GM12878 (cell line): Measurements from ENCODE around the gene SH2D3A. TPM values are rescaled to one million over a fixed set of nuclear protein-coding genes. Genes with fewer than 3 reads are reported as not detected.
A peak's percentile ranks its signal among the peaks of the same experiment; 100 is the strongest.

Experiments used
- ATAC-seq: fragments of 200-7000 bp; cut with Tn5 transposase; 3 replicates; pipeline ENCODE4 v1.9.1; 2020; ENCODE audit warnings: mild to moderate bottlenecking, moderate library complexity
- BruUV-seq: library from RNA; stranded (reverse); fragments of 400-500 nt; replicated peaks from 2 replicates; lab custom pipeline; 2021; lab: Mats Ljungman, UMichigan
- CTCF ChIA-PET: fragments of 300-600 bp; sonication (Branson Sonifier 250); formaldehyde crosslinking; extraction: SDS; loops from one replicate; lab custom pipeline; 2021; ENCODE audit warnings: inconsistent platforms; lab: Yijun Ruan, JAX
- POLR2A ChIA-PET: fragments of 350-600 bp; formaldehyde crosslinking; extraction: SDS; loops from one replicate; lab custom pipeline; 2021; ENCODE audit warnings: inconsistent platforms; lab: Charles Lee
- RAD21 ChIA-PET: fragments of 300-600 bp; sonication (Branson Sonifier 250); formaldehyde crosslinking; loops from one replicate; lab custom pipeline; 2023; ENCODE audit warnings: antibody characterized with exemption; ENCODE audit not compliant: unreplicated experiment; lab: Charles Lee
- SMC1A ChIA-PET: fragments of 300-600 bp; sonication (Branson Sonifier 250); formaldehyde crosslinking; loops from one replicate; lab custom pipeline; 2023; ENCODE audit not compliant: unreplicated experiment, uncharacterized antibody; lab: Charles Lee
- DNase-seq: peaks from one replicate; pipeline ENCODE4 v3.0.0-alpha.2; 2011; ENCODE audit warnings: low read depth, low spot score
- FAIRE-seq: peaks from 3 replicates; lab custom pipeline; 2011; peaks lifted over from hg19 to GRCh38; lab: Jason Lieb, UNC
- H2AFZ ChIP-seq: 2 replicates; pipeline ENCODE4 v1.6.0; 2011; ENCODE audit warnings: low read depth, low read length, control low read depth; ENCODE audit not compliant: control insufficient read depth
- H3K27ac ChIP-seq: 2 replicates; pipeline ENCODE4 v1.5.1; 2011; ENCODE audit warnings: control low read depth; ENCODE audit not compliant: control insufficient read depth, insufficient read depth
- H3K27me3 ChIP-seq, 2 experiments: replicated peaks in 1 of 2; 2 replicates each; pipeline versions ENCODE4 v1.6.0 to v1.6.1; 2011; ENCODE audit warnings: low read length in 1 of 2; ENCODE audit not compliant: control insufficient read depth in 2 of 2, insufficient read depth in 2 of 2
- H3K36me3 ChIP-seq, 2 experiments: 2 replicates each; pipeline ENCODE4 v1.5.1; 2011; ENCODE audit warnings: low read length in 1 of 2; ENCODE audit not compliant: control insufficient read depth in 2 of 2, insufficient read depth in 2 of 2
- H3K4me1 ChIP-seq: 2 replicates; pipeline ENCODE4 v1.6.1; 2011; ENCODE audit warnings: mild to moderate bottlenecking, low read length, moderate library complexity, mixed read lengths; ENCODE audit not compliant: control insufficient read depth, insufficient read depth
- H3K4me2 ChIP-seq: 2 replicates; pipeline ENCODE4 v1.6.0; 2011; ENCODE audit warnings: control low read depth; ENCODE audit not compliant: control insufficient read depth, insufficient read depth
- H3K4me3 ChIP-seq: fragments of 200-600 bp; sonication (generic); 2 replicates; pipeline ENCODE4 v1.5.1; 2016
- H3K79me2 ChIP-seq: 2 replicates; pipeline ENCODE4 v1.6.0; 2011; ENCODE audit warnings: low read length; ENCODE audit not compliant: control insufficient read depth, insufficient read depth
- H3K9ac ChIP-seq: 2 replicates; pipeline ENCODE4 v1.8.0; 2011; ENCODE audit warnings: low read length, control low read depth, mixed read lengths; ENCODE audit not compliant: control insufficient read depth, insufficient read depth
- H3K9me3 ChIP-seq: replicated peaks from 3 replicates; pipeline ENCODE4 v1.5.1; 2011; ENCODE audit warnings: mild to moderate bottlenecking, low read length; ENCODE audit not compliant: control insufficient read depth, insufficient read depth
- H4K20me1 ChIP-seq: 2 replicates; pipeline ENCODE4 v1.6.0; 2011; ENCODE audit not compliant: control insufficient read depth, insufficient read depth
- BRCA1 ChIP-seq: IDR thresholded peaks from 2 replicates; pipeline ENCODE4 v1.6.1; 2011; ENCODE audit warnings: low read depth, low read length, improper control_type of control experiment
- CBX3 ChIP-seq: fragments of 200-600 bp; sonication (generic); IDR thresholded peaks from 2 replicates; pipeline ENCODE4 v1.6.1; 2016; ENCODE audit warnings: low read depth, borderline replicate concordance
- CBX5 ChIP-seq: sonication (generic); IDR thresholded peaks from 2 replicates; pipeline ENCODE4 v1.6.1; 2016; ENCODE audit warnings: low read depth, moderate library complexity, mild to moderate bottlenecking, inconsistent platforms
- CREM ChIP-seq: IDR thresholded peaks from 2 replicates; pipeline ENCODE4 v1.6.1; 2014; ENCODE audit warnings: antibody characterized with exemption, low read depth
- ESRRA ChIP-seq: IDR thresholded peaks from 2 replicates; pipeline ENCODE4 v1.6.1; 2012; ENCODE audit warnings: mild to moderate bottlenecking, low read length, improper control_type of control experiment
- HDAC6 ChIP-seq: fragments of 200-600 bp; sonication (generic); IDR thresholded peaks from one replicate; pipeline ENCODE4 v1.8.0; 2017; ENCODE audit warnings: antibody characterized with exemption; ENCODE audit not compliant: unreplicated experiment
- HSF1 ChIP-seq: fragments of 150-350 bp; IDR thresholded peaks from 2 replicates; pipeline ENCODE4 v1.6.1; 2014; ENCODE audit warnings: mild to moderate bottlenecking, low read depth, low read length
- IKZF1 ChIP-seq: fragments of 450-650 bp; conservative IDR thresholded peaks from 2 replicates; pipeline ENCODE4 v1.6.1; 2017; ENCODE audit warnings: antibody characterized with exemption, mild to moderate bottlenecking
- POLR2A ChIP-seq: IDR thresholded peaks from 2 replicates; pipeline ENCODE4 v1.6.1; 2011; ENCODE audit warnings: low read depth, mild to moderate bottlenecking, low read length
- POU2F2 ChIP-seq: IDR thresholded peaks from 3 replicates; pipeline ENCODE4 v1.6.1; 2011; ENCODE audit warnings: low read depth, mild to moderate bottlenecking, low read length, borderline replicate concordance
- RB1 ChIP-seq: fragments of 450-650 bp; formaldehyde crosslinking; IDR thresholded peaks from 2 replicates; pipeline ENCODE4 v1.6.1; 2017; ENCODE audit warnings: mild to moderate bottlenecking, borderline replicate concordance
- RELA ChIP-seq: fragments of 450-650 bp; IDR thresholded peaks from 2 replicates; pipeline ENCODE4 v1.8.0; 2014; ENCODE audit warnings: borderline replicate concordance; ENCODE audit not compliant: partially characterized antibody
- RUNX3 ChIP-seq: IDR thresholded peaks from 2 replicates; pipeline ENCODE4 v1.6.1; 2012; ENCODE audit warnings: low read length, inconsistent platforms
- SMARCA5 ChIP-seq: fragments of 450-650 bp; IDR thresholded peaks from 2 replicates; pipeline ENCODE4 v1.6.1; 2017; ENCODE audit warnings: mild to moderate bottlenecking
- ZNF217 ChIP-seq: fragments of 450-650 bp; IDR thresholded peaks from 2 replicates; pipeline ENCODE4 v1.6.1; 2017; ENCODE audit warnings: antibody characterized with exemption, mild to moderate bottlenecking
- WGBS: methylation state at CpG from one replicate; pipeline ENCODE4 v1.1.6; 2016; ENCODE audit warnings: low lambda C conversion rate; ENCODE audit not compliant: insufficient replicate concordance, insufficient coverage; ENCODE audit errors: missing lambda C conversion rate; 5-methylcytosine and 5-hydroxymethylcytosine counted together
- in situ Hi-C: fragments of 300-500 bp; cut with MboI; formaldehyde crosslinking; loops from 9 replicates; pipeline ENCODE4 v1.14.3; 2018; ENCODE audit warnings: mixed read lengths
- intact Hi-C: fragments of 100-400 bp; cut with micrococcal nuclease; formaldehyde crosslinking; loops from one replicate; pipeline ENCODE4 v1.14.2; 2022; ENCODE audit not compliant: unreplicated experiment
- polyA plus RNA-seq, 11 experiments: library from polyadenylated mRNA; depleted of rRNA in 4 of 11; unstranded in 6 of 11; stranded (reverse) in 5 of 11; fragments of >200 nt; fragmentation: Nextera tagmentation in 4 of 11; fragmentation: Illumina TruSeq in 1 of 11; extraction: Ambion mirVana in 4 of 11; extraction: Trizol in 1 of 11; gene quantifications; 1 replicate in 1 of 11; 2 replicates in 10 of 11; pipeline versions ENCODE4 v1.2.1 to v1.2.3, GENCODE V29; 2011 to 2016; ENCODE audit warnings: inconsistent platforms in 2 of 11, missing spikeins in 2 of 11, low read depth in 1 of 11
- total RNA-seq, 4 experiments: library from RNA; depleted of rRNA in 3 of 4; stranded (reverse); fragments of >200 nt in 3 of 4; fragmentation: Illumina TruSeq in 1 of 4; extraction: Trizol in 1 of 4; gene quantifications; 2 replicates each; pipeline versions ENCODE4 v1.2.1 to v1.2.3, GENCODE V29; 2013 to 2021

Gene SH2D3A
- total and polyA plus RNA-seq, 10 of the 15 experiments (the other 5 are each of a cell fraction or from before 2014, with no cell fraction given), result 0.77 to 24.4 (median 9.5) TPM

- peak overlapping the region; percentile 29; the same call in 1 of the 2 replicates for H3K4me3 ChIP-seq
- H3K79me2 ChIP-seq, result peaks cover 80% of the 10 kb centered on the region
- CTCF ChIA-PET, result interaction anchor here (0.5 to 1.8 kb wide), 7 partner anchors 9 to 1151 kb away, joined by 3 to 7 read pairs (median 3); no protein-coding TSS in a partner anchor
- intact Hi-C loops, result no loop called here
- WGBS, result 31% methylated on average over 4 of the region's 4 CpGs
- POLR2A ChIA-PET, result interaction anchor here (2.1 kb wide), 1 partner anchor 22 kb away, joined by 10 read pairs; no protein-coding TSS in a partner anchor
- H3K4me1 ChIP-seq, result peaks cover 24% of the 10 kb centered on the region
- H3K27ac ChIP-seq, result peak overlapping the region; percentile 61; the same call in 1 of the 2 replicates
- RAD21 ChIA-PET, result interaction anchor here (0.7 to 1.5 kb wide), 3 partner anchors 22 to 748 kb away, joined by 3 to 11 read pairs (median 3); no protein-coding TSS in a partner anchor
- H3K4me2 ChIP-seq, result peak overlapping the region; percentile 71
- no peaks in the 10 kb centered on the region for H3K27me3 ChIP-seq
- SMC1A ChIA-PET, result interaction anchor here (1.1 to 2.6 kb wide), 5 partner anchors 13 to 35 kb away, joined by 3 to 18 read pairs (median 5); no protein-coding TSS in a partner anchor
- no peak overlapping the region for H2AFZ ChIP-seq
- H3K36me3 ChIP-seq, result peaks cover 2 to 8% of the 10 kb centered on the region in 2 experiments
- no peaks in the 10 kb centered on the region; the same call in 2 of the 3 replicates for H3K9me3 ChIP-seq
- DNase-seq, result no peak
- TF ChIP-seq POLR2A (no peak), IKZF1 (peak; percentile 28; the same call in 1 of the 2 replicates), RUNX3 (0 out of 2 replicates have a peak, but pooled peaks have one; percentile 7), CREM (no peak), POU2F2 (no peak)
- H4K20me1 ChIP-seq, result no peaks in the 10 kb centered on the region
- H3K9ac ChIP-seq, result no peak overlapping the region
- in situ Hi-C loops, result no loop called here
- peak; percentile 52 for ATAC-seq
- no TSS peak for BruUV-seq
- no peak for FAIRE-seq
Observed at GRCh38 chr19:6778386-6778785, 11.2 kb upstream of the SH2D3A start.

GRCh38 chr19:6777434-6777833, 10.2 kb upstream of the SH2D3A start:
- Histone ChIP-seq H3K4me3 (peak overlapping the region; percentile 29; the same call in 1 of the 2 replicates), H4K20me1 (no peaks in the 10 kb centered on the region), H3K79me2 (peaks cover 80% of the 10 kb centered on the region), H3K9ac (no peak overlapping the region; the same call in 1 of the 2 replicates), H3K9me3 (no peaks in the 10 kb centered on the region; the same call in 2 of the 3 replicates), H3K27ac (peak overlapping the region; percentile 61; the same call in 1 of the 2 replicates), H2AFZ (no peak overlapping the region), H3K4me2 (peak overlapping the region; percentile 36), H3K27me3 (no peaks in the 10 kb centered on the region), H3K36me3 (peaks cover 2 to 6% of the 10 kb centered on the region in 2 experiments), H3K4me1 (peaks cover 23% of the 10 kb centered on the region)
- DNase-seq (no peak), FAIRE-seq (no peak), ATAC-seq (no peak)
- ChIA-PET POLR2A (interaction anchor here (2.1 kb wide), 1 partner anchor 23 kb away, joined by 10 read pairs; no protein-coding TSS in a partner anchor), CTCF (interaction anchor here (0.5 kb wide), 1 partner anchor 516 kb away, joined by 3 read pairs; no protein-coding TSS in a partner anchor), RAD21 (interaction anchor here (1.5 kb wide), 1 partner anchor 23 kb away, joined by 11 read pairs; no protein-coding TSS in a partner anchor), SMC1A (interaction anchor here (1.3 to 2.6 kb wide), 3 partner anchors 14 to 36 kb away, joined by 4 to 18 read pairs (median 5); no protein-coding TSS in a partner anchor)
- no TSS peak for BruUV-seq
- intact Hi-C loops (no loop called here), in situ Hi-C loops (no loop called here)
- 94% methylated on average over 2 of the region's 2 CpGs for WGBS
- TF ChIP-seq RB1, result no peak
- no peak for TF ChIP-seq SMARCA5
- TF ChIP-seq ZNF217, result no peak
- no peak for TF ChIP-seq BRCA1
- TF ChIP-seq HSF1, result no peak
- no peak for TF ChIP-seq CBX5
- no peak for TF ChIP-seq CBX3
- no peak for TF ChIP-seq ESRRA
- TF ChIP-seq HDAC6, result no peak
- no peak for TF ChIP-seq RELA
